Bronchial epithelial cell (primary cell): ENCODE data around the gene THAP8. TPM values are rescaled to one million over a fixed set of nuclear protein-coding genes. Genes with fewer than 3 reads are reported as not detected.

Source experiments
- DNase-seq: peaks from one replicate; pipeline ENCODE4 v3.0.0-alpha.2; 2010; ENCODE audit warnings: low read depth
- FAIRE-seq: peaks from 2 replicates; lab custom pipeline; 2011; peaks lifted over from hg19 to GRCh38; lab: Jason Lieb, UNC
- H3K27me3 ChIP-seq: 2 replicates; pipeline ENCODE4 v1.5.1; 2011; ENCODE audit warnings: low read length; ENCODE audit not compliant: control insufficient read depth, insufficient read depth
- H3K36me3 ChIP-seq: 2 replicates; pipeline ENCODE4 v1.5.1; 2011; ENCODE audit warnings: low read length; ENCODE audit not compliant: control insufficient read depth, insufficient read depth
- H3K4me3 ChIP-seq: 2 replicates; pipeline ENCODE4 v1.5.1; 2011; ENCODE audit warnings: mild to moderate bottlenecking, low read depth, low read length, control low read depth
- CTCF ChIP-seq: IDR thresholded peaks from 2 replicates; pipeline ENCODE4 v1.5.1; 2011; ENCODE audit warnings: mild to moderate bottlenecking, moderate library complexity, low read length, control low read depth, inconsistent platforms; ENCODE audit not compliant: insufficient read depth, severe bottlenecking
- total RNA-seq: library from RNA; depleted of rRNA; stranded (reverse); fragments of >200 nt; gene quantifications from 2 replicates; pipeline ENCODE4 v1.2.1, GENCODE V29; 2014

THAP8 gene
- total RNA-seq, 1 donor from 2014 or later = 2.1 TPM

- H3K36me3 ChIP-seq = peaks cover 1% of the 10 kb centered on the region
- no peak for DNase-seq
- H3K4me3 ChIP-seq = no peak overlapping the region
- FAIRE-seq = no peak
- TF ChIP-seq CTCF = no peak
- no peaks in the 10 kb centered on the region for H3K27me3 ChIP-seq
These were observed 35.8 kb upstream of the THAP8 start for GRCh38 chr19:36089847-36090246.

- no peak for TF ChIP-seq CTCF
- Histone ChIP-seq H3K36me3 (peaks cover 1% of the 10 kb centered on the region), H3K4me3 (no peak overlapping the region), H3K27me3 (no peaks in the 10 kb centered on the region)
- FAIRE-seq (no peak), DNase-seq (no peak)
These were observed 32.2 kb upstream of the THAP8 start for GRCh38 chr19:36086326-36086725.

- Histone ChIP-seq H3K4me3 (no peak overlapping the region), H3K36me3 (no peaks in the 10 kb centered on the region), H3K27me3 (no peaks in the 10 kb centered on the region)
- DNase-seq (no peak), FAIRE-seq (no peak)
- TF ChIP-seq CTCF = no peak
These were observed 30.3 kb upstream of the THAP8 start for GRCh38 chr19:36084231-36085009.

GRCh38 chr19:36082916-36083315 lies 28.8 kb upstream of the THAP8 start:
- H3K27me3 ChIP-seq = no peaks in the 10 kb centered on the region
- no peak for FAIRE-seq
- H3K36me3 ChIP-seq = no peaks in the 10 kb centered on the region
- no peak for TF ChIP-seq CTCF
- no peak overlapping the region for H3K4me3 ChIP-seq
- DNase-seq = no peak

GRCh38 chr19:36081894-36082293 lies 27.8 kb upstream of the THAP8 start:
- no peak overlapping the region for H3K4me3 ChIP-seq
- DNase-seq (no peak), FAIRE-seq (no peak)
- H3K36me3 ChIP-seq = no peaks in the 10 kb centered on the region
- TF ChIP-seq CTCF = no peak
- H3K27me3 ChIP-seq = no peaks in the 10 kb centered on the region

- DNase-seq (peak; percentile 4), FAIRE-seq (no peak)
- Histone ChIP-seq H3K4me3 (no peak overlapping the region), H3K36me3 (no peaks in the 10 kb centered on the region), H3K27me3 (no peaks in the 10 kb centered on the region)
- no peak for TF ChIP-seq CTCF
These were observed 27.3 kb upstream of the THAP8 start for GRCh38 chr19:36081385-36081784.
